A549 (cell line): Measurements from ENCODE around the gene PPM1M. TPM values are rescaled to one million over a fixed set of nuclear protein-coding genes. Genes with fewer than 3 reads are reported as not detected.

ENCODE experiments used
- ATAC-seq, 2 experiments: fragments of 200-7000 bp in 1 of 2; fragments of >200 bp in 1 of 2; cut with Nextera tagmentation in 1 of 2; cut with Tn5 transposase in 1 of 2; 3 replicates each; pipeline versions ENCODE4 v1.8.0 to v1.9.1; 2018 to 2020; ENCODE audit warnings: mild to moderate bottlenecking in 1 of 2, moderate library complexity in 1 of 2
- CTCF ChIA-PET: fragments of 300-600 bp; sonication (Branson Sonifier 250); formaldehyde crosslinking; extraction: SDS; loops from one replicate; lab custom pipeline; 2021; ENCODE audit warnings: antibody characterized with exemption, inconsistent platforms; lab: Yijun Ruan, JAX
- POLR2A ChIA-PET: fragments of 350-600 bp; formaldehyde crosslinking; extraction: SDS; loops from one replicate; lab custom pipeline; 2021; ENCODE audit warnings: antibody characterized with exemption, inconsistent platforms; lab: Yijun Ruan, JAX
- DNase-seq, 2 experiments: peaks; one replicate each; pipeline versions ENCODE4 v3.0.0 to v3.0.0-alpha.2; 2011 to 2016; ENCODE audit warnings: low read depth in 1 of 2, low spot score in 1 of 2
- FAIRE-seq: peaks from 2 replicates; lab custom pipeline; 2011; peaks lifted over from hg19 to GRCh38; lab: Jason Lieb, UNC
- H3K27ac ChIP-seq, 2 experiments: fragments of >200 bp; sonication (Bioruptor Twin); formaldehyde crosslinking; 3 replicates each; pipeline ENCODE4 v1.5.1; 2016 to 2017
- H3K4me1 ChIP-seq: fragments of >200 bp; sonication (Bioruptor Twin); formaldehyde crosslinking; 3 replicates; pipeline ENCODE4 v1.6.1; 2016
- H3K4me2 ChIP-seq: fragments of >200 bp; sonication (Bioruptor Twin); formaldehyde crosslinking; 3 replicates; pipeline ENCODE4 v1.6.1; 2016
- H3K4me3 ChIP-seq: fragments of >200 bp; sonication (Bioruptor Twin); formaldehyde crosslinking; 3 replicates; pipeline ENCODE4 v1.5.1; 2016
- H3K9me3 ChIP-seq: fragments of >200 bp; sonication (Bioruptor Twin); formaldehyde crosslinking; 3 replicates; pipeline ENCODE4 v1.6.1; 2016
- CBX2 ChIP-seq: fragments of 200-600 bp; sonication (generic); IDR thresholded peaks from 2 replicates; pipeline ENCODE4 v1.6.1; 2016; ENCODE audit warnings: low read depth, mild to moderate bottlenecking, borderline replicate concordance
- CHD2 ChIP-seq: fragments of 150-350 bp; IDR thresholded peaks from 2 replicates; pipeline ENCODE4 v1.6.1; 2014; ENCODE audit warnings: low read length; ENCODE audit not compliant: partially characterized antibody
- CHD4 ChIP-seq: fragments of 200-600 bp; sonication (generic); IDR thresholded peaks from 2 replicates; pipeline ENCODE4 v1.6.1; 2016; ENCODE audit warnings: antibody characterized with exemption, mild to moderate bottlenecking, borderline replicate concordance
- CTCF ChIP-seq: fragments of >200 bp; sonication (Bioruptor Twin); formaldehyde crosslinking; IDR thresholded peaks from 3 replicates; pipeline ENCODE4 v1.5.1; 2016
- EHF ChIP-seq: fragments of 250-450 bp; sonication (Bioruptor Pico); IDR thresholded peaks from 2 replicates; pipeline ENCODE4 v1.5.0; 2020; ENCODE audit warnings: mild to moderate bottlenecking
- FOXS1 ChIP-seq: fragments of 250-450 bp; sonication (Bioruptor Pico); IDR thresholded peaks from 2 replicates; pipeline ENCODE4 v1.5.0; 2020; ENCODE audit warnings: mild to moderate bottlenecking, moderate library complexity
- HOXB5 ChIP-seq: fragments of 250-450 bp; sonication (Bioruptor Pico); IDR thresholded peaks from 2 replicates; pipeline ENCODE4 v1.5.0; 2020; ENCODE audit warnings: mild to moderate bottlenecking, moderate library complexity
- KDM5A ChIP-seq: fragments of 200-600 bp; sonication (generic); IDR thresholded peaks from 2 replicates; pipeline ENCODE4 v1.6.1; 2016; ENCODE audit warnings: antibody characterized with exemption, mild to moderate bottlenecking
- MAZ ChIP-seq: fragments of 150-350 bp; IDR thresholded peaks from 2 replicates; pipeline ENCODE4 v1.6.1; 2014; ENCODE audit warnings: antibody characterized with exemption, low read depth, low read length, borderline replicate concordance
- NR3C1 ChIP-seq: fragments of >200 bp; sonication (Bioruptor Twin); formaldehyde crosslinking; IDR thresholded peaks from 3 replicates; pipeline ENCODE4 v1.6.1; 2017
- RAD21 ChIP-seq, 2 experiments: fragments of >200 bp in 1 of 2; sonication (Bioruptor Twin) in 1 of 2; formaldehyde crosslinking in 1 of 2; IDR thresholded peaks in 1 of 2; conservative IDR thresholded peaks in 1 of 2; 2 replicates in 1 of 2; 3 replicates in 1 of 2; pipeline ENCODE4 v1.6.1; 2012 to 2018; ENCODE audit warnings: inconsistent platforms in 1 of 2
- REST ChIP-seq: fragments of 200-600 bp; sonication (generic); IDR thresholded peaks from 2 replicates; pipeline ENCODE4 v1.6.1; 2016; ENCODE audit warnings: antibody characterized with exemption, mild to moderate bottlenecking, moderate library complexity
- SMC3 ChIP-seq: fragments of >200 bp; sonication (Bioruptor Twin); formaldehyde crosslinking; IDR thresholded peaks from 3 replicates; pipeline ENCODE4 v1.6.1; 2018; ENCODE audit warnings: inconsistent platforms
- ZC3H11A ChIP-seq: fragments of 450-650 bp; IDR thresholded peaks from 2 replicates; pipeline ENCODE4 v1.6.1; 2014; ENCODE audit warnings: antibody characterized with exemption, mild to moderate bottlenecking
- ZFP36 ChIP-seq: fragments of 450-650 bp; IDR thresholded peaks from 2 replicates; pipeline ENCODE4 v1.6.1; 2014; ENCODE audit warnings: borderline replicate concordance; ENCODE audit not compliant: partially characterized antibody
- ZNF302 ChIP-seq: fragments of 250-450 bp; sonication (Bioruptor Pico); IDR thresholded peaks from 2 replicates; pipeline ENCODE4 v1.9.0; 2021; ENCODE audit warnings: inconsistent platforms, mild to moderate bottlenecking, moderate library complexity
- WGBS: methylation state at CpG from one replicate; pipeline ENCODE4 v1.1.6; 2017; ENCODE audit errors: missing lambda C conversion rate; 5-methylcytosine and 5-hydroxymethylcytosine counted together
- polyA plus RNA-seq, 4 experiments: library from polyadenylated mRNA; depleted of rRNA in 3 of 4; stranded (reverse); fragments of >200 nt; fragmentation: RNase III in 1 of 4; extraction: RNeasy Plus Mini Kit Qiagen cat#74134 plus additional on column Dnase treatment in 1 of 4; gene quantifications; 2 replicates in 3 of 4; 3 replicates in 1 of 4; pipeline ENCODE4 v1.2.3, GENCODE V29; 2011 to 2017
- TF ChIP-seq, protein P1 (sequence below): fragments of 150-350 bp; IDR thresholded peaks from 2 replicates; pipeline ENCODE4 v1.6.1; 2014; ENCODE audit warnings: low read depth, mild to moderate bottlenecking, low read length
- TF ChIP-seq, protein P2 (sequence below): fragments of 250-450 bp; sonication (Bioruptor Pico); IDR thresholded peaks from 2 replicates; pipeline ENCODE4 v1.5.0; 2021; ENCODE audit warnings: mild to moderate bottlenecking, moderate library complexity, borderline replicate concordance

Gene PPM1M
- polyA plus RNA-seq, 2 of the 4 experiments (the other 2 are of a cell fraction): 5.9 to 6.3 TPM

- TF ChIP-seq, protein P1, sequence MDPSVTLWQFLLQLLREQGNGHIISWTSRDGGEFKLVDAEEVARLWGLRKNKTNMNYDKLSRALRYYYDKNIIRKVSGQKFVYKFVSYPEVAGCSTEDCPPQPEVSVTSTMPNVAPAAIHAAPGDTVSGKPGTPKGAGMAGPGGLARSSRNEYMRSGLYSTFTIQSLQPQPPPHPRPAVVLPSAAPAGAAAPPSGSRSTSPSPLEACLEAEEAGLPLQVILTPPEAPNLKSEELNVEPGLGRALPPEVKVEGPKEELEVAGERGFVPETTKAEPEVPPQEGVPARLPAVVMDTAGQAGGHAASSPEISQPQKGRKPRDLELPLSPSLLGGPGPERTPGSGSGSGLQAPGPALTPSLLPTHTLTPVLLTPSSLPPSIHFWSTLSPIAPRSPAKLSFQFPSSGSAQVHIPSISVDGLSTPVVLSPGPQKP: no peak
- TF ChIP-seq CHD4: no peak
- TF ChIP-seq KDM5A: no peak
- no peak for TF ChIP-seq FOXS1 (CRISPR knock-in tag)
- TF ChIP-seq EHF: no peak
- no peak for TF ChIP-seq NR3C1
- TF ChIP-seq, all 56 proteins: peak for 0
- FAIRE-seq (no peak), ATAC-seq (no peak)
These were observed 26.5 kb upstream of the PPM1M start for GRCh38 chr3:52218937-52219650.

GRCh38 chr3:52220380-52221026 is 25.1 kb upstream of the PPM1M start:
- no peak overlapping the region for H3K4me2 ChIP-seq
- ChIA-PET CTCF (interaction anchor here (0.6 to 12.2 kb wide), 42 partner anchors 13 to 322 kb away, joined by 3 to 198 read pairs (median 4); partner anchors contain the start of genes ALAS1, PPM1M, TWF2 and WDR82), POLR2A (interaction anchor here (0.6 kb wide), 1 partner anchor 57 kb away, joined by 3 read pairs; no protein-coding TSS in a partner anchor)
- ATAC-seq (peak; percentile 80 to 92), FAIRE-seq (no peak), DNase-seq (peak; percentile 62 to 76)
- H3K9me3 ChIP-seq: no peaks in the 10 kb centered on the region
- no peak overlapping the region for H3K27ac ChIP-seq
- H3K4me1 ChIP-seq: peaks cover 8% of the 10 kb centered on the region; the same call in 2 of the 3 replicates
- WGBS: 30% methylated on average over 7 of the region's 9 CpGs
- H3K4me3 ChIP-seq: no peak overlapping the region
- TF ChIP-seq CBX2 (no peak), MAZ (no peak), REST (no peak), CTCF (peak; percentile 76), SMC3 (peak; percentile 62), RAD21 (conservative IDR thresholded peaks at IDR 0.05 in 1 of 2, IDR thresholded peaks at IDR 0.05 in 1 of 2) (peak; percentile 52 to 69; a peak in 4 of 5 replicates), ZNF302 (no peak), CHD2 (no peak), ZC3H11A (no peak), ZFP36 (no peak), HOXB5 (no peak), CHD4 (no peak), FOXS1 (CRISPR knock-in tag) (no peak)
- TF ChIP-seq, protein P2, sequence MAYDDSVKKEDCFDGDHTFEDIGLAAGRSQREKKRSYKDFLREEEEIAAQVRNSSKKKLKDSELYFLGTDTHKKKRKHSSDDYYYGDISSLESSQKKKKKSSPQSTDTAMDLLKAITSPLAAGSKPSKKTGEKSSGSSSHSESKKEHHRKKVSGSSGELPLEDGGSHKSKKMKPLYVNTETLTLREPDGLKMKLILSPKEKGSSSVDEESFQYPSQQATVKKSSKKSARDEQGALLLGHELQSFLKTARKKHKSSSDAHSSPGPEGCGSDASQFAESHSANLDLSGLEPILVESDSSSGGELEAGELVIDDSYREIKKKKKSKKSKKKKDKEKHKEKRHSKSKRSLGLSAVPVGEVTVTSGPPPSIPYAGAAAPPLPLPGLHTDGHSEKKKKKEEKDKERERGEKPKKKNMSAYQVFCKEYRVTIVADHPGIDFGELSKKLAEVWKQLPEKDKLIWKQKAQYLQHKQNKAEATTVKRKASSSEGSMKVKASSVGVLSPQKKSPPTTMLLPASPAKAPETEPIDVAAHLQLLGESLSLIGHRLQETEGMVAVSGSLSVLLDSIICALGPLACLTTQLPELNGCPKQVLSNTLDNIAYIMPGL (CRISPR knock-in tag): no peak

More at GRCh38 chr3:52218937-52219650, 26.5 kb upstream of the PPM1M start:
- WGBS: 79% methylated on average over 5 of the region's 6 CpGs
- no peaks in the 10 kb centered on the region for H3K9me3 ChIP-seq
- no peak overlapping the region for H3K4me3 ChIP-seq
- no peak overlapping the region for H3K4me2 ChIP-seq
- CTCF ChIA-PET: interaction anchor here (0.6 to 12.2 kb wide), 17 partner anchors 12 to 1426 kb away, joined by 3 to 198 read pairs (median 5); partner anchors contain the start of gene TWF2
- H3K27ac ChIP-seq: no peak overlapping the region
- DNase-seq: no peak
- POLR2A ChIA-PET: no interaction called here
- peaks cover 8% of the 10 kb centered on the region; the same call in 2 of the 3 replicates for H3K4me1 ChIP-seq
